Hair follicular keratinocyte (primary cell): Measurements from ENCODE around the gene MAP6D1. TPM values are rescaled to one million over a fixed set of nuclear protein-coding genes. Genes with fewer than 3 reads are reported as not detected.

Source experiments
- total RNA-seq: library from RNA; depleted of rRNA; stranded (reverse); fragments of >200 nt; gene quantifications from 2 replicates; pipeline ENCODE4 v1.2.3, GENCODE V29; 2015

Gene MAP6D1
- total RNA-seq, result 2.5 and 2.9 TPM in 2 replicates

DNA sequence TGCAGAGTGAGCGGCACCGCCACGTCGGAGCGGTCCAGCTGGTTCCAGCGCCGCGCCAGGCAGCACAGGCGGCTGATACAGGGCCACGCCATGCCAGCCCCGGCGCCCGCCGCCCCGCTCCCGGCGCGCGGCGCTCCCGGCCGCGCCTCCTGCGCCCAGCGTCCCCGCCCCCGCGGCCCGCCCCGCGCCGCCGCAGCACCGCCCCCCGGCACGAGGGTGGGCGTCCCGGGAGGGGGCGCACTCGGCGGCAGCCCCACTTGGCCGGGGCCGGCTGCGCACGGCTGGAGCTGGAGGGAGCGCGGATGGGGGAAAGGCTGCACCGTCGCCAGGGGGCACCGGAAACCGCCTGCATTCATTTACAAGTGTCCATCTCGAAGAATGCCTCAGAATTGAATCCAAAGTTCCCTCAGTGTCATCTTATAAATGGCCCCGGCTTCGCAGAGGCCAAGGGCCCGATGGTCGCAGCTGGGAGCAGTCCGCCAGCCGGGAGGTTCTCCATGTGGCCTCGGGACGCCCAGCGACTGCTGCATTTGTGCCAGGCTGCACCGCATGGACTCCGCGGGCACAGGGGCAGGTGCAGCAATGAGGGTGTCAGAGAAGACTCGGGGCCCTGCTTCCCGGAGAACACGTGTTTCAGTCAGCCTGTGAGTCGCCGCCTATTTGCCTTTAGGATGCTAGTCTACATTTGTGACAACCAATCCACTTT is at the start of gene MAP6D1:
Gene MAP6D1 (minus strand): TSS at position 122 of the 706 bp plus-strand sequence. CDS start 30 bp downstream, at position 92.

Other genes with a start within 250 kb of the MAP6D1 start
- gene KLHL24, start 190.0 kb downstream of the MAP6D1 start, total RNA-seq, result 11.9 and 13.9 TPM in 2 replicates
- gene YEATS2, start 127.8 kb downstream of the MAP6D1 start, total RNA-seq, result 18.9 and 28.4 TPM in 2 replicates
- gene PARL, start 59.3 kb upstream of the MAP6D1 start, total RNA-seq, result 39.3 and 54.7 TPM in 2 replicates
- 7.3 and 7.5 TPM in 2 replicates for gene ABCC5, start 192.3 kb upstream of the MAP6D1 start, total RNA-seq
- gene HTR3D, start 206.2 kb upstream of the MAP6D1 start, total RNA-seq, result not detected in 2 replicates
- gene HTR3C, start 227.5 kb upstream of the MAP6D1 start, total RNA-seq, result not detected in 2 replicates